Prostate gland (tissue), 2 donors: ENCODE data around the gene RIMBP2. TPM values are rescaled to one million over a fixed set of nuclear protein-coding genes. Genes with fewer than 3 reads are reported as not detected.

Experiments used
- DNase-seq: peaks from one replicate; pipeline ENCODE4 v3.0.0-alpha.2; 2019; ENCODE audit warnings: low spot score
- H3K27ac ChIP-seq, 2 donors: fragments of 200-600 bp; sonication (generic); 2 replicates each; pipeline ENCODE4 v1.5.1; 2017 to 2019
- H3K27me3 ChIP-seq: fragments of 200-600 bp; sonication (generic); replicated peaks from 2 replicates; pipeline ENCODE4 v1.5.1; 2019; ENCODE audit not compliant: insufficient read depth
- H3K36me3 ChIP-seq, 2 donors: fragments of 200-600 bp; sonication (generic); 1 replicate in 1 of 2; 2 replicates in 1 of 2; pipeline versions ENCODE4 v1.5.1 to v1.8.1; 2017 to 2019
- H3K4me1 ChIP-seq: fragments of 200-600 bp; sonication (generic); replicated peaks from 2 replicates; pipeline ENCODE4 v1.5.1; 2019
- H3K4me3 ChIP-seq, 2 donors: fragments of 200-600 bp; sonication (generic); 2 replicates each; pipeline ENCODE4 v1.5.1; 2017 to 2019
- H3K9me3 ChIP-seq: fragments of 200-600 bp; sonication (generic); 2 replicates; pipeline ENCODE4 v1.5.1; 2017
- CTCF ChIP-seq, 4 experiments: fragments of 200-600 bp in 2 of 4; fragments of 450-650 bp in 2 of 4; sonication (generic) in 2 of 4; IDR thresholded peaks; 1 replicate in 3 of 4; 2 replicates in 1 of 4; pipeline ENCODE4 v1.5.1; 2016 to 2019; ENCODE audit warnings: antibody characterized with exemption in 4 of 4, mild to moderate bottlenecking in 2 of 4, moderate library complexity in 2 of 4
- POLR2A ChIP-seq: fragments of 450-650 bp; IDR thresholded peaks from one replicate; pipeline ENCODE4 v1.6.1; 2016; ENCODE audit warnings: antibody characterized with exemption, mild to moderate bottlenecking
- POLR2AphosphoS5 ChIP-seq: sonication (generic); formaldehyde crosslinking; IDR thresholded peaks from one replicate; pipeline ENCODE4 v1.6.1; 2017; ENCODE audit warnings: antibody characterized with exemption
- WGBS: methylation state at CpG from one replicate; pipeline ENCODE4 v1.1.5; 2018; 5-methylcytosine and 5-hydroxymethylcytosine counted together
- intact Hi-C: fragments of 100-400 bp; cut with DNase I; formaldehyde crosslinking; loops from one replicate; pipeline ENCODE4 v1.14.2; 2022
- total RNA-seq, 2 donors: library from RNA; depleted of rRNA; stranded (reverse); fragments of >200 nt; gene quantifications; one replicate each; pipeline ENCODE4 v1.1.0, GENCODE V29; 2016

The RIMBP2 gene
- total RNA-seq, 2 donors from 2014 or later, result 0.96 to 7.0 TPM

DNA sequence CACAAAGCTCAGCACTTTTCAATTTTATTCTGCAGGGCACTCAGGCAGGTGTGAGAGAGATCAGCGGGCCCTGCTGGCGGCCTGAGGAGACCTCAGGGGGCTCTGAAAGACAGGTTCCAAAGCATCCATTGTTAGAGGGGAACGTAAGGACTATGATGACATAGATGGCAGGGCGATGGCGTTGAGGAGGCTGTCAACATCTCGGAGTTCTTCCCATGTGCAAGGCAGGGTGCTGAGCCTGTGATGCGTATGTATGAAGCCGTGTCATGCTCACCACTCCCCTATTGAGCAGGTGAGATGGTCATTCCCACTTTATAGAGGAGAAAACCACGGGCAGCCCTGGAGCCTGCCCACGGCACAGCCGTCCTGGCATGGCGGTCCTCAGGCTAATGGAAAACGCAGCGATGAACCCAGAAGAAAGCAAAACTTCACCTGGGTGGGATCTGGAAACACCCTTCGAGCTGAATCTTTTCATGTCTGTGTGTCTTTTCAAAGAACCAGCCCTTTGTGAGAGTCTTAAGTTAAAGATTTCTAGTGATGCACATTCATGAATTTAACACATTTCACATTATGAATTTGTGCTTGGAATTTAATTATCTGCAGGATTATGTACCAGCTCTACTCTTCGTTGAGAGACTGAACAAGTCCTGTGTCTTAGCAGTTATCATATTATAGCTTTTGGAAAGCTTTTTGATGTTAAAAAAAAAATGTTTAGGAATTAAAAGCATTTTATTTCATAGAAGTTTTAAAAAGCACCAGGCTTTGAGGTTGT is 64.7 kb downstream of the RIMBP2 start:
- WGBS, result 93% methylated on average over 16 of the region's 16 CpGs
- no peaks in the 10 kb centered on the region for H3K4me1 ChIP-seq
- H3K27me3 ChIP-seq, result no peaks in the 10 kb centered on the region
- TF ChIP-seq CTCF (IDR thresholded peaks at IDR 0.05) (no peak), POLR2AphosphoS5 (no peak), POLR2A (no peak)
- no peak for DNase-seq
- intact Hi-C loops, result no loop called here
- no peaks in the 10 kb centered on the region for H3K36me3 ChIP-seq
- no peak overlapping the region for H3K27ac ChIP-seq
- no peak overlapping the region for H3K4me3 ChIP-seq
- H3K9me3 ChIP-seq, result no peaks in the 10 kb centered on the region

DNA sequence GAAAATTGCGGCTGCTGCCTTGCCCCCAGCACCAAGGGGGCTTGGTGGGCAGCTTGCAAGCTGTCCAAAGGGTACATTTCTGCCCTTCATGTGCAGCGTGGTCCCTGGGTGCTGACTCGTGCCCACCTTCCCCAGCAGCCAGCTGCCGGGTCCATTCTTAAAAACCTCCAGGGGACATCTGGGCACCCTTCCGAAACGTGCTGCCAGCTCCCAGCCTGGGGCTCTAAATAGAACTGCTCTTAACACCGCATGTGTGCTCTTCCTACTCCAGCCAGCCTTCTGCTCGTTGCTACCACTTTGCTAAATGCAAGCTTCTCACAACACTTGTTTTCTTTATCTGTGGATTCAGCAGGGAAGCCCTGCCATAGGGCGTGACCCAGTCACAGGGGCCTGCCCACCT is 66.0 kb downstream of the RIMBP2 start:
- 59% methylated on average over 7 of the region's 9 CpGs for WGBS
- Histone ChIP-seq H3K36me3 (no peaks in the 10 kb centered on the region), H3K4me3 (no peak overlapping the region), H3K9me3 (no peaks in the 10 kb centered on the region), H3K27me3 (no peaks in the 10 kb centered on the region), H3K27ac (no peak overlapping the region), H3K4me1 (no peaks in the 10 kb centered on the region)
- DNase-seq, result no peak
- TF ChIP-seq POLR2A (no peak), CTCF (IDR thresholded peaks at IDR 0.05) (no peak), POLR2AphosphoS5 (no peak)
- intact Hi-C loops, result no loop called here

- Histone ChIP-seq H3K27me3 (no peaks in the 10 kb centered on the region), H3K9me3 (no peaks in the 10 kb centered on the region), H3K4me3 (no peak overlapping the region), H3K36me3 (no peaks in the 10 kb centered on the region), H3K27ac (no peak overlapping the region), H3K4me1 (no peaks in the 10 kb centered on the region)
- 94% methylated on average over 33 of the region's 37 CpGs for WGBS
- intact Hi-C loops, result no loop called here
- no peak for DNase-seq
- TF ChIP-seq POLR2AphosphoS5, result no peak
- TF ChIP-seq POLR2A, result no peak
- TF ChIP-seq CTCF (IDR thresholded peaks at IDR 0.05), result no peak
Measured at GRCh38 chr12:130649101-130650045, 66.7 kb downstream of the RIMBP2 start.

DNA sequence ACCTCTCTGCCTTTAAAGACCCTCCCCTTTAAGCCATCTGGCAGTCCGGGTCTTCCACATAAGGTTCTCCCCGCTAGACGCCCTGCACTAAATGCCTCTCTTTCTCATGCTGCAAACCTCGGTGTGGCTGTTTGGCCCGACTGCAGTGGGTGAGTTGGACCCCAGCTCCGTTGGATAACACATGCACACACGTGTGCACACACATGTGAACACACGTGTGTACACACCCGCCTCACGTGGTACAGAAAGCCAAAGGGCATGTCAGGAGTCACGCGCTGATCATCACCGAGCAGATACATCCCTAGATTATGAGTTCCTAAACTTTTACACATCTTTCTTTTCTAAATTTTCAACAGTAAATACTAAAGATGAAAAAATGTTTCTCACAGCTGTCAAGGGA is 68.3 kb downstream of the RIMBP2 start:
- Histone ChIP-seq H3K27ac (no peak overlapping the region), H3K36me3 (no peaks in the 10 kb centered on the region), H3K4me1 (no peaks in the 10 kb centered on the region), H3K9me3 (no peaks in the 10 kb centered on the region), H3K27me3 (no peaks in the 10 kb centered on the region), H3K4me3 (no peak overlapping the region)
- 85% methylated on average over 13 of the region's 13 CpGs for WGBS
- no peak for TF ChIP-seq POLR2AphosphoS5
- TF ChIP-seq CTCF (IDR thresholded peaks at IDR 0.05), result no peak
- no peak for TF ChIP-seq POLR2A
- intact Hi-C loops, result no loop called here
- no peak for DNase-seq
